Progenitor cell of endocrine pancreas (in vitro differentiated cells): ENCODE results near the gene CA9. TPM values are rescaled to one million over a fixed set of nuclear protein-coding genes. Genes with fewer than 3 reads are reported as not detected.

ENCODE experiments used
- DNase-seq: peaks from one replicate; pipeline ENCODE4 v3.0.0; 2021; ENCODE audit warnings: low spot score; ENCODE audit not compliant: unreplicated experiment
- H3K27ac Mint-ChIP-seq: 2 replicates; pipeline ENCODE4 v1.8.0; 2021; ENCODE audit warnings: mild to moderate bottlenecking, moderate library complexity, mixed read lengths
- H3K27me3 Mint-ChIP-seq: 2 replicates; pipeline ENCODE4 v1.8.0; 2021; ENCODE audit warnings: mixed read lengths
- H3K36me3 Mint-ChIP-seq: 2 replicates; pipeline ENCODE4 v1.8.0; 2022; ENCODE audit warnings: mixed read lengths; ENCODE audit not compliant: insufficient read depth
- H3K4me1 Mint-ChIP-seq: 2 replicates; pipeline ENCODE4 v1.8.0; 2021; ENCODE audit warnings: low read depth, mixed read lengths
- H3K4me3 Mint-ChIP-seq: 2 replicates; pipeline ENCODE4 v1.8.0; 2021; ENCODE audit warnings: low read depth, mild to moderate bottlenecking, moderate library complexity, mixed read lengths
- H3K9me3 Mint-ChIP-seq: 2 replicates; pipeline ENCODE4 v1.8.0; 2021; ENCODE audit warnings: low read depth, mixed read lengths
- CTCF ChIP-seq: fragments of 200-600 bp; sonication (generic); IDR thresholded peaks from one replicate; pipeline ENCODE4 v1.5.0; 2021; ENCODE audit warnings: antibody characterized with exemption, mild to moderate bottlenecking; ENCODE audit not compliant: unreplicated experiment
- total RNA-seq: library from RNA; stranded (reverse); gene quantifications from 2 replicates; pipeline ENCODE4 v1.2.1, GENCODE V29; 2021

The CA9 gene
- total RNA-seq, 1 donor from 2014 or later = 0.31 TPM

GRCh38 chr9:35681341-35682002 lies 7.7 kb downstream of the CA9 start:
- Mint-ChIP-seq H3K9me3 (no peaks in the 10 kb centered on the region), H3K27ac (no peak overlapping the region), H3K27me3 (peaks cover 7% of the 10 kb centered on the region), H3K4me1 (peaks cover 1% of the 10 kb centered on the region), H3K36me3 (peaks cover 2% of the 10 kb centered on the region), H3K4me3 (no peak overlapping the region)
- DNase-seq = no peak
- TF ChIP-seq CTCF = no peak

- no peak overlapping the region for H3K27ac Mint-ChIP-seq
- peaks cover 1% of the 10 kb centered on the region for H3K4me1 Mint-ChIP-seq
- H3K27me3 Mint-ChIP-seq = peaks cover 7% of the 10 kb centered on the region
- H3K36me3 Mint-ChIP-seq = peaks cover 2% of the 10 kb centered on the region
- H3K4me3 Mint-ChIP-seq = no peak overlapping the region
- H3K9me3 Mint-ChIP-seq = no peaks in the 10 kb centered on the region
- DNase-seq = no peak
- no peak for TF ChIP-seq CTCF
Measured at GRCh38 chr9:35682051-35682450, 8.3 kb downstream of the CA9 start.

- Mint-ChIP-seq H3K36me3 (peaks cover 2% of the 10 kb centered on the region), H3K4me3 (no peak overlapping the region), H3K9me3 (no peaks in the 10 kb centered on the region), H3K4me1 (peaks cover 1% of the 10 kb centered on the region), H3K27ac (no peak overlapping the region), H3K27me3 (peaks cover 5% of the 10 kb centered on the region)
- TF ChIP-seq CTCF = no peak
- no peak for DNase-seq
Measured at GRCh38 chr9:35682520-35683315, 9.0 kb downstream of the CA9 start.

GRCh38 chr9:35683323-35683722 lies 9.6 kb downstream of the CA9 start:
- no peak for DNase-seq
- no peak overlapping the region for H3K27ac Mint-ChIP-seq
- H3K36me3 Mint-ChIP-seq = peaks cover 2% of the 10 kb centered on the region
- H3K27me3 Mint-ChIP-seq = peaks cover 5% of the 10 kb centered on the region
- TF ChIP-seq CTCF = no peak
- no peak overlapping the region for H3K4me3 Mint-ChIP-seq
- H3K4me1 Mint-ChIP-seq = peaks cover 1% of the 10 kb centered on the region
- H3K9me3 Mint-ChIP-seq = no peaks in the 10 kb centered on the region

- no peak overlapping the region for H3K4me3 Mint-ChIP-seq
- no peak overlapping the region for H3K27ac Mint-ChIP-seq
- TF ChIP-seq CTCF = no peak
- DNase-seq = no peak
- H3K4me1 Mint-ChIP-seq = peaks cover 5% of the 10 kb centered on the region
- no peaks in the 10 kb centered on the region for H3K9me3 Mint-ChIP-seq
- peaks cover 7% of the 10 kb centered on the region for H3K27me3 Mint-ChIP-seq
- H3K36me3 Mint-ChIP-seq = peaks cover 2% of the 10 kb centered on the region
Measured at GRCh38 chr9:35684921-35685320, 11.2 kb downstream of the CA9 start.
